Measurements from ENCODE around the gene XDH.
A peak's percentile ranks its signal among the peaks of the same experiment; 100 is the strongest.

XDH gene

GRCh38 chr2:31433541-31433940, 19.0 kb upstream of the XDH start:
- Histone ChIP-seq H3K27me3 (ENCODE audit: insufficient read depth, low read depth, severe bottlenecking) (peaks cover 34% of the 10 kb centered on the region), H3K27ac (no peak overlapping the region), H3K36me3 (no peaks in the 10 kb centered on the region), H3K4me3 (ENCODE audit: low read depth, low read length) (no peak overlapping the region), H3K9me3 (ENCODE audit: severe bottlenecking) (no peaks in the 10 kb centered on the region)
- no peak for DNase-seq
- no peak for TF ChIP-seq CTCF (IDR thresholded peaks at IDR 0.05; ENCODE audit: low read depth, low read length)

- no peak overlapping the region for H3K27ac ChIP-seq
- DNase-seq: no peak
- peaks cover 40% of the 10 kb centered on the region for H3K27me3 ChIP-seq (ENCODE audit: insufficient read depth, low read depth, severe bottlenecking)
- H3K4me3 ChIP-seq (ENCODE audit: low read depth, low read length): no peak overlapping the region
- H3K9me3 ChIP-seq (ENCODE audit: severe bottlenecking): no peaks in the 10 kb centered on the region
- no peak for TF ChIP-seq CTCF (IDR thresholded peaks at IDR 0.05; ENCODE audit: low read depth, low read length)
- H3K36me3 ChIP-seq: no peaks in the 10 kb centered on the region
Observed at GRCh38 chr2:31430439-31431165, 16.1 kb upstream of the XDH start.

- DNase-seq: no peak
Observed at GRCh38 chr2:31429759-31430438, 15.4 kb upstream of the XDH start.

GRCh38 chr2:31429040-31429439, 14.5 kb upstream of the XDH start:
- Histone ChIP-seq H3K27me3 (ENCODE audit: insufficient read depth, low read depth, severe bottlenecking) (peaks cover 35% of the 10 kb centered on the region), H3K4me3 (ENCODE audit: low read depth, low read length) (no peak overlapping the region), H3K9me3 (ENCODE audit: severe bottlenecking) (peaks cover 5% of the 10 kb centered on the region), H3K36me3 (no peaks in the 10 kb centered on the region), H3K27ac (no peak overlapping the region)
- TF ChIP-seq CTCF (IDR thresholded peaks at IDR 0.05; ENCODE audit: low read depth, low read length): no peak
- no peak for DNase-seq

More at GRCh38 chr2:31429759-31430438, 15.4 kb upstream of the XDH start:
- Histone ChIP-seq H3K9me3 (ENCODE audit: severe bottlenecking) (no peaks in the 10 kb centered on the region), H3K4me3 (ENCODE audit: low read depth, low read length) (no peak overlapping the region), H3K36me3 (no peaks in the 10 kb centered on the region), H3K27me3 (ENCODE audit: insufficient read depth, low read depth, severe bottlenecking) (peaks cover 40% of the 10 kb centered on the region), H3K27ac (no peak overlapping the region)
- no peak for TF ChIP-seq CTCF (IDR thresholded peaks at IDR 0.05; ENCODE audit: low read depth, low read length)

- DNase-seq: peak; percentile 16
- Histone ChIP-seq H3K27ac (no peak overlapping the region), H3K36me3 (no peaks in the 10 kb centered on the region), H3K27me3 (ENCODE audit: insufficient read depth, low read depth, severe bottlenecking) (peaks cover 35% of the 10 kb centered on the region), H3K4me3 (ENCODE audit: low read depth, low read length) (no peak overlapping the region), H3K9me3 (ENCODE audit: severe bottlenecking) (peaks cover 13% of the 10 kb centered on the region)
- TF ChIP-seq CTCF (IDR thresholded peaks at IDR 0.05; ENCODE audit: low read depth, low read length): peak; percentile 52
Observed at GRCh38 chr2:31428001-31428418, 13.5 kb upstream of the XDH start.
